ENCODE data around the gene UBR2.

The UBR2 gene

GRCh38 chr6:42710316-42710715 is 146.5 kb downstream of the UBR2 start:
- Histone ChIP-seq H3K4me2 (ENCODE audit: insufficient read depth, low read length) (no peak overlapping the region), H3K36me3 (ENCODE audit: insufficient read depth, low read length) (no peaks in the 10 kb centered on the region), H3K4me1 (ENCODE audit: insufficient read depth, low read length) (no peaks in the 10 kb centered on the region), H4K20me1 (ENCODE audit: insufficient read depth, low read length) (no peaks in the 10 kb centered on the region), H2AFZ (ENCODE audit: low read depth, low read length) (no peak overlapping the region), H3K9me3 (ENCODE audit: insufficient read depth, low read length, severe bottlenecking) (no peaks in the 10 kb centered on the region), H3K9ac (ENCODE audit: low read depth, low read length) (no peak overlapping the region), H3K27me3 (ENCODE audit: insufficient read depth, low read length, poor library complexity) (no peaks in the 10 kb centered on the region), H3K4me3 (ENCODE audit: low read depth in 1 of 2, low read length in 2 of 2) (no peak overlapping the region), H3K79me2 (ENCODE audit: insufficient read depth, low read length) (no peaks in the 10 kb centered on the region), H3K27ac (ENCODE audit: low read length) (no peak overlapping the region)
- no peak for TF ChIP-seq EZH2 (IDR thresholded peaks at IDR 0.05; ENCODE audit: borderline replicate concordance, low read depth, low read length, severe bottlenecking)
- TF ChIP-seq CTCF (IDR thresholded peaks at IDR 0.05; ENCODE audit: borderline replicate concordance, extremely low read depth, low read length, poor library complexity, severe bottlenecking), result no peak
- DNase-seq (no peak), ATAC-seq (ENCODE audit: insufficient read depth, low read depth) (no peak)

- H3K27me3 ChIP-seq (ENCODE audit: insufficient read depth, low read length, poor library complexity), result no peaks in the 10 kb centered on the region
- ATAC-seq (ENCODE audit: insufficient read depth, low read depth) (no peak), DNase-seq (no peak)
- no peaks in the 10 kb centered on the region for H3K79me2 ChIP-seq (ENCODE audit: insufficient read depth, low read length)
- no peak overlapping the region for H3K4me3 ChIP-seq (ENCODE audit: low read depth in 1 of 2, low read length in 2 of 2)
- H3K36me3 ChIP-seq (ENCODE audit: insufficient read depth, low read length), result no peaks in the 10 kb centered on the region
- H2AFZ ChIP-seq (ENCODE audit: low read depth, low read length), result peak overlapping the region; percentile 31
- no peak overlapping the region for H3K4me2 ChIP-seq (ENCODE audit: insufficient read depth, low read length)
- H3K4me1 ChIP-seq (ENCODE audit: insufficient read depth, low read length), result no peaks in the 10 kb centered on the region
- no peaks in the 10 kb centered on the region for H3K9me3 ChIP-seq (ENCODE audit: insufficient read depth, low read length, severe bottlenecking)
- no peak for TF ChIP-seq CTCF (IDR thresholded peaks at IDR 0.05; ENCODE audit: borderline replicate concordance, extremely low read depth, low read length, poor library complexity, severe bottlenecking)
- TF ChIP-seq EZH2 (IDR thresholded peaks at IDR 0.05; ENCODE audit: borderline replicate concordance, low read depth, low read length, severe bottlenecking), result no peak
- no peak overlapping the region for H3K27ac ChIP-seq (ENCODE audit: low read length)
- no peak overlapping the region for H3K9ac ChIP-seq (ENCODE audit: low read depth, low read length)
- no peaks in the 10 kb centered on the region for H4K20me1 ChIP-seq (ENCODE audit: insufficient read depth, low read length)
These were observed 148.1 kb downstream of the UBR2 start for GRCh38 chr6:42711930-42712329.

- H3K27ac ChIP-seq (ENCODE audit: low read length), result no peak overlapping the region
These were observed 150.4 kb downstream of the UBR2 start for GRCh38 chr6:42714098-42714761.

More at GRCh38 chr6:42714098-42714761, 150.4 kb downstream of the UBR2 start:
- no peak overlapping the region for H3K4me2 ChIP-seq (ENCODE audit: insufficient read depth, low read length)
- H3K79me2 ChIP-seq (ENCODE audit: insufficient read depth, low read length), result no peaks in the 10 kb centered on the region
- H3K27me3 ChIP-seq (ENCODE audit: insufficient read depth, low read length, poor library complexity), result no peaks in the 10 kb centered on the region
- no peak overlapping the region for H3K4me3 ChIP-seq (ENCODE audit: low read depth in 1 of 2, low read length in 2 of 2)
- TF ChIP-seq EZH2 (IDR thresholded peaks at IDR 0.05; ENCODE audit: borderline replicate concordance, low read depth, low read length, severe bottlenecking) (no peak), CTCF (IDR thresholded peaks at IDR 0.05; ENCODE audit: borderline replicate concordance, extremely low read depth, low read length, poor library complexity, severe bottlenecking) (no peak)
- DNase-seq (no peak), ATAC-seq (ENCODE audit: insufficient read depth, low read depth) (no peak)
- no peak overlapping the region for H3K9ac ChIP-seq (ENCODE audit: low read depth, low read length)
- no peak overlapping the region for H2AFZ ChIP-seq (ENCODE audit: low read depth, low read length)
- no peaks in the 10 kb centered on the region for H3K9me3 ChIP-seq (ENCODE audit: insufficient read depth, low read length, severe bottlenecking)
- H3K4me1 ChIP-seq (ENCODE audit: insufficient read depth, low read length), result no peaks in the 10 kb centered on the region
- no peaks in the 10 kb centered on the region for H4K20me1 ChIP-seq (ENCODE audit: insufficient read depth, low read length)
- H3K36me3 ChIP-seq (ENCODE audit: insufficient read depth, low read length), result no peaks in the 10 kb centered on the region
